ENCODE results near the gene NIT1. TPM values are rescaled to one million over a fixed set of nuclear protein-coding genes. Genes with fewer than 3 reads are reported as not detected.
A peak's percentile ranks its signal among the peaks of the same experiment; 100 is the strongest.

Gene NIT1
- total and polyA plus RNA-seq, 2 of the 13 experiments (the other 11 are each of a cell fraction or from before 2014, with no cell fraction given), result 22.7 to 31.0 TPM

DNA sequence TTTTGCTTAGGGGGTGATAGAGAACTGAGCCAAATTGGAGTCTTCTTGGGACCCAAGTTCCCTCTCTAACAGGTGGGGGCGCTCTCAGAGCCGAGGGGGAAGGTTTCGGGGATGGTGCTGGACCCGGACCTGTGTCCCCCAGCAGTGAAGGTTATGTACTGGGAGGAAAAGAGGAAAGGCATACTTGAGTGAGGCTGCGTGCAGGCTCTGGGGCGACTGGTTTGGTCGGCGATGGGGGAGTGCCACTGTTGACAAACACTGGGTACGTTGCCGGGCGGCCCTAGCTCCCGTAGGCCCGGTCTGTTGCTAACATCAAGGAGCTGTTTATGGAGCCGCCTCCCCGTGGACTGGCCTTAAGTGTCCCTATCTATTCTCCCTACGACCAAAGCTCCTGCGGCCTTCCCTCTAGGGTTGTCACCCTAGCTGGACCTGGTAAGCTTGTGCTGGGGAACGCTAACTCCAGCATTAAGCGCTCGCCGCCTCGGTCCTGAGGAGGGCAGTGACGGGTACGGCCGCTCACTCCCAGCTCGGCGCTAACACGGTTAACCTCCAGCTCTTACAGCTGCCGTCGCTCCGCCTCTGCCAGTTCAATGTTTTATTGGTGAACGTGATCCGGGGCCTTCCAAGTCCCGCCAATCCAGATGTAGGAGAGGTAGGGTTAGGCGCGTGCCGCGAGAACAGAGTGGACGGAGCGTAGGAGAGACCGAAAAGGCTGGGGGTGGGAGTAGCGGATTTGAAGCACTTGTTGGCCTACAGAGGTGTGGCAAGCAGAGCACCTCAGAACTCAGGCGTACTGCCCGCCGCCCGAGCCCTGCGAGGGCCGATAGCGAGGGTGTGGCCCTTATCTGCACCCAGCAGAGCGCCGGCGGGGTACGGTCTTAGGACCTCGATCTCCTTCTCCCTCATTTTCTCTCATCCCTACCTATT lies 48.1 kb downstream of the NIT1 start, which contains the start of gene PPOX (continued):
- TF ChIP-seq, protein P1, sequence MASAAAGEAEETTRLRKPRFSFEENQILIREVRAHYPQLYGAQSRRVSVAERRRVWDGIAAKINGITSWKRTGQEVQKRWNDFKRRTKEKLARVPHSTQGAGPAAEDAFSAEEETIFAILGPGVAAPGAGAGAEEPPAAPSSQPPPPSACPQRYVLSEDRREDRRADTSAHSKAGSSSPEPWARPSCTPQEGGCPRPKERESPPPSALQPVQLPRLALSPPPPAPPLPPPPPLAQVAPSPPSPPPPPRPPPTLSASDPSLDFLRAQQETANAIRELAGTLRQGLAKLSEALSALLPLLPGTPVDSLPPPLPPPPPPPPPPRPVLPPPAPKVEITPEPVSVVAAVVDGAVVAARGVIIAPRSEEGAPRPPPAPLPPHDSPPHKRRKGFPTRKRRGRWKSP (CRISPR knock-in tag; IDR thresholded peaks at IDR 0.05), result peak; percentile 90
- no peak for TF ChIP-seq HOXA7 (CRISPR knock-in tag; IDR thresholded peaks at IDR 0.05)
- TF ChIP-seq PHF20 (CRISPR knock-in tag; IDR thresholded peaks at IDR 0.05), result peak; percentile 88
- TF ChIP-seq ZNF670 (CRISPR knock-in tag; IDR thresholded peaks at IDR 0.05; ENCODE audit: borderline replicate concordance), result peak; percentile 65; the same call in 1 of the 2 replicates
- TF ChIP-seq, protein P2, sequence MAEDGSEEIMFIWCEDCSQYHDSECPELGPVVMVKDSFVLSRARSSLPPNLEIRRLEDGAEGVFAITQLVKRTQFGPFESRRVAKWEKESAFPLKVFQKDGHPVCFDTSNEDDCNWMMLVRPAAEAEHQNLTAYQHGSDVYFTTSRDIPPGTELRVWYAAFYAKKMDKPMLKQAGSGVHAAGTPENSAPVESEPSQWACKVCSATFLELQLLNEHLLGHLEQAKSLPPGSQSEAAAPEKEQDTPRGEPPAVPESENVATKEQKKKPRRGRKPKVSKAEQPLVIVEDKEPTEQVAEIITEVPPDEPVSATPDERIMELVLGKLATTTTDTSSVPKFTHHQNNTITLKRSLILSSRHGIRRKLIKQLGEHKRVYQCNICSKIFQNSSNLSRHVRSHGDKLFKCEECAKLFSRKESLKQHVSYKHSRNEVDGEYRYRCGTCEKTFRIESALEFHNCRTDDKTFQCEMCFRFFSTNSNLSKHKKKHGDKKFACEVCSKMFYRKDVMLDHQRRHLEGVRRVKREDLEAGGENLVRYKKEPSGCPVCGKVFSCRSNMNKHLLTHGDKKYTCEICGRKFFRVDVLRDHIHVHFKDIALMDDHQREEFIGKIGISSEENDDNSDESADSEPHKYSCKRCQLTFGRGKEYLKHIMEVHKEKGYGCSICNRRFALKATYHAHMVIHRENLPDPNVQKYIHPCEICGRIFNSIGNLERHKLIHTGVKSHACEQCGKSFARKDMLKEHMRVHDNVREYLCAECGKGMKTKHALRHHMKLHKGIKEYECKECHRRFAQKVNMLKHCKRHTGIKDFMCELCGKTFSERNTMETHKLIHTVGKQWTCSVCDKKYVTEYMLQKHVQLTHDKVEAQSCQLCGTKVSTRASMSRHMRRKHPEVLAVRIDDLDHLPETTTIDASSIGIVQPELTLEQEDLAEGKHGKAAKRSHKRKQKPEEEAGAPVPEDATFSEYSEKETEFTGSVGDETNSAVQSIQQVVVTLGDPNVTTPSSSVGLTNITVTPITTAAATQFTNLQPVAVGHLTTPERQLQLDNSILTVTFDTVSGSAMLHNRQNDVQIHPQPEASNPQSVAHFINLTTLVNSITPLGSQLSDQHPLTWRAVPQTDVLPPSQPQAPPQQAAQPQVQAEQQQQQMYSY (CRISPR knock-in tag; IDR thresholded peaks at IDR 0.05), result no peak
- TF ChIP-seq ZNF121 (CRISPR knock-in tag; IDR thresholded peaks at IDR 0.05), result no peak
- TF ChIP-seq, protein P3, sequence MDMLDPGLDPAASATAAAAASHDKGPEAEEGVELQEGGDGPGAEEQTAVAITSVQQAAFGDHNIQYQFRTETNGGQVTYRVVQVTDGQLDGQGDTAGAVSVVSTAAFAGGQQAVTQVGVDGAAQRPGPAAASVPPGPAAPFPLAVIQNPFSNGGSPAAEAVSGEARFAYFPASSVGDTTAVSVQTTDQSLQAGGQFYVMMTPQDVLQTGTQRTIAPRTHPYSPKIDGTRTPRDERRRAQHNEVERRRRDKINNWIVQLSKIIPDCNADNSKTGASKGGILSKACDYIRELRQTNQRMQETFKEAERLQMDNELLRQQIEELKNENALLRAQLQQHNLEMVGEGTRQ (IDR thresholded peaks at IDR 0.05; ENCODE audit: low read depth, low read length), result no peak
- TF ChIP-seq, protein P3 (CRISPR knock-in tag; IDR thresholded peaks at IDR 0.05; ENCODE audit: borderline replicate concordance), result peak; percentile 76; the same call in 1 of the 2 replicates
- TF ChIP-seq ZNF337 (CRISPR knock-in tag; IDR thresholded peaks at IDR 0.05; ENCODE audit: borderline replicate concordance, low read depth), result no peak
- TF ChIP-seq, protein P4, sequence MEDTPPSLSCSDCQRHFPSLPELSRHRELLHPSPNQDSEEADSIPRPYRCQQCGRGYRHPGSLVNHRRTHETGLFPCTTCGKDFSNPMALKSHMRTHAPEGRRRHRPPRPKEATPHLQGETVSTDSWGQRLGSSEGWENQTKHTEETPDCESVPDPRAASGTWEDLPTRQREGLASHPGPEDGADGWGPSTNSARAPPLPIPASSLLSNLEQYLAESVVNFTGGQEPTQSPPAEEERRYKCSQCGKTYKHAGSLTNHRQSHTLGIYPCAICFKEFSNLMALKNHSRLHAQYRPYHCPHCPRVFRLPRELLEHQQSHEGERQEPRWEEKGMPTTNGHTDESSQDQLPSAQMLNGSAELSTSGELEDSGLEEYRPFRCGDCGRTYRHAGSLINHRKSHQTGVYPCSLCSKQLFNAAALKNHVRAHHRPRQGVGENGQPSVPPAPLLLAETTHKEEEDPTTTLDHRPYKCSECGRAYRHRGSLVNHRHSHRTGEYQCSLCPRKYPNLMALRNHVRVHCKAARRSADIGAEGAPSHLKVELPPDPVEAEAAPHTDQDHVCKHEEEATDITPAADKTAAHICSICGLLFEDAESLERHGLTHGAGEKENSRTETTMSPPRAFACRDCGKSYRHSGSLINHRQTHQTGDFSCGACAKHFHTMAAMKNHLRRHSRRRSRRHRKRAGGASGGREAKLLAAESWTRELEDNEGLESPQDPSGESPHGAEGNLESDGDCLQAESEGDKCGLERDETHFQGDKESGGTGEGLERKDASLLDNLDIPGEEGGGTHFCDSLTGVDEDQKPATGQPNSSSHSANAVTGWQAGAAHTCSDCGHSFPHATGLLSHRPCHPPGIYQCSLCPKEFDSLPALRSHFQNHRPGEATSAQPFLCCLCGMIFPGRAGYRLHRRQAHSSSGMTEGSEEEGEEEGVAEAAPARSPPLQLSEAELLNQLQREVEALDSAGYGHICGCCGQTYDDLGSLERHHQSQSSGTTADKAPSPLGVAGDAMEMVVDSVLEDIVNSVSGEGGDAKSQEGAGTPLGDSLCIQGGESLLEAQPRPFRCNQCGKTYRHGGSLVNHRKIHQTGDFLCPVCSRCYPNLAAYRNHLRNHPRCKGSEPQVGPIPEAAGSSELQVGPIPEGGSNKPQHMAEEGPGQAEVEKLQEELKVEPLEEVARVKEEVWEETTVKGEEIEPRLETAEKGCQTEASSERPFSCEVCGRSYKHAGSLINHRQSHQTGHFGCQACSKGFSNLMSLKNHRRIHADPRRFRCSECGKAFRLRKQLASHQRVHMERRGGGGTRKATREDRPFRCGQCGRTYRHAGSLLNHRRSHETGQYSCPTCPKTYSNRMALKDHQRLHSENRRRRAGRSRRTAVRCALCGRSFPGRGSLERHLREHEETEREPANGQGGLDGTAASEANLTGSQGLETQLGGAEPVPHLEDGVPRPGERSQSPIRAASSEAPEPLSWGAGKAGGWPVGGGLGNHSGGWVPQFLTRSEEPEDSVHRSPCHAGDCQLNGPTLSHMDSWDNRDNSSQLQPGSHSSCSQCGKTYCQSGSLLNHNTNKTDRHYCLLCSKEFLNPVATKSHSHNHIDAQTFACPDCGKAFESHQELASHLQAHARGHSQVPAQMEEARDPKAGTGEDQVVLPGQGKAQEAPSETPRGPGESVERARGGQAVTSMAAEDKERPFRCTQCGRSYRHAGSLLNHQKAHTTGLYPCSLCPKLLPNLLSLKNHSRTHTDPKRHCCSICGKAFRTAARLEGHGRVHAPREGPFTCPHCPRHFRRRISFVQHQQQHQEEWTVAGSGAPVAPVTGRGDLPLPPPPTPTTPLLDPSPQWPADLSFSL (CRISPR knock-in tag; IDR thresholded peaks at IDR 0.05), result no peak
- no peak for TF ChIP-seq ONECUT2 (CRISPR knock-in tag; IDR thresholded peaks at IDR 0.05)
